Endothelial cell of umbilical vein (primary cell): ENCODE results near the gene DNAH11. TPM values are rescaled to one million over a fixed set of nuclear protein-coding genes. Genes with fewer than 3 reads are reported as not detected.

Experiments
- BruUV-seq: library from RNA; stranded (reverse); fragments of 400-500 nt; replicated peaks from 2 replicates; lab custom pipeline; 2021; lab: Mats Ljungman, UMichigan
- CTCF ChIA-PET: fragments of 300-600, 350-600 bp; sonication (Branson Sonifier 250); formaldehyde crosslinking; loops from one replicate; lab custom pipeline; 2021; ENCODE audit warnings: antibody characterized with exemption, inconsistent platforms; lab: Charles Lee
- POLR2A ChIA-PET: fragments of 300-600, 350-600 bp; sonication (Branson Sonifier 250); formaldehyde crosslinking; loops from one replicate; lab custom pipeline; 2021; ENCODE audit warnings: antibody characterized with exemption, inconsistent platforms; lab: Charles Lee
- DNase-seq: peaks from one replicate; pipeline ENCODE4 v3.0.0-alpha.2; 2011; ENCODE audit warnings: low read depth, low spot score
- FAIRE-seq: peaks from 2 replicates; lab custom pipeline; 2011; peaks lifted over from hg19 to GRCh38; lab: Jason Lieb, UNC
- H2AFZ ChIP-seq: 2 replicates; pipeline ENCODE4 v1.6.0; 2012; ENCODE audit warnings: low read depth, low read length, control low read depth, inconsistent platforms
- H3K27ac ChIP-seq: 2 replicates; pipeline ENCODE4 v1.5.1; 2011; ENCODE audit warnings: low read depth, mild to moderate bottlenecking, control low read depth, low read length, moderate library complexity; ENCODE audit not compliant: insufficient read depth
- H3K27me3 ChIP-seq, 2 experiments: 2 replicates each; pipeline versions ENCODE4 v1.6.0 to v1.6.1; 2011; ENCODE audit warnings: low read length in 2 of 2, mixed read lengths in 1 of 2; ENCODE audit not compliant: control insufficient read depth in 2 of 2, insufficient read depth in 2 of 2
- H3K36me3 ChIP-seq, 2 experiments: 2 replicates in 1 of 2; 3 replicates in 1 of 2; pipeline ENCODE4 v1.5.1; 2011; ENCODE audit warnings: low read length in 2 of 2, mild to moderate bottlenecking in 1 of 2, moderate library complexity in 1 of 2; ENCODE audit not compliant: control insufficient read depth in 2 of 2, insufficient read depth in 2 of 2; ENCODE audit errors: extremely low read depth in 1 of 2
- H3K4me1 ChIP-seq: 3 replicates; pipeline ENCODE4 v1.5.1; 2011; ENCODE audit warnings: mild to moderate bottlenecking, low read length; ENCODE audit not compliant: control insufficient read depth, insufficient read depth; ENCODE audit errors: extremely low read depth
- H3K4me2 ChIP-seq: 2 replicates; pipeline ENCODE4 v1.6.1; 2011; ENCODE audit warnings: low read length, control low read depth, mixed read lengths; ENCODE audit not compliant: insufficient read depth
- H3K4me3 ChIP-seq, 3 experiments: fragments of 200-600 bp in 1 of 3; sonication (generic), shearing (Covaris generic) in 1 of 3; replicated peaks in 1 of 3; 2 replicates each; pipeline ENCODE4 v1.5.1; 2011 to 2016; ENCODE audit warnings: control low read depth in 3 of 3, low read length in 3 of 3, mild to moderate bottlenecking in 2 of 3, inconsistent platforms in 1 of 3, low read depth in 1 of 3, moderate library complexity in 1 of 3; ENCODE audit not compliant: insufficient read depth in 1 of 3
- H3K79me2 ChIP-seq: 2 replicates; pipeline ENCODE4 v1.6.0; 2012; ENCODE audit warnings: low read length, inconsistent platforms; ENCODE audit not compliant: control insufficient read depth, insufficient read depth
- H3K9ac ChIP-seq: replicated peaks from 2 replicates; pipeline ENCODE3; 2011; ENCODE audit warnings: low read length, control low read depth; ENCODE audit not compliant: insufficient read depth; ENCODE audit errors: extremely low read depth
- H3K9me1 ChIP-seq: replicated peaks from 3 replicates; pipeline ENCODE4 v1.6.0; 2011; ENCODE audit warnings: mild to moderate bottlenecking, low read length; ENCODE audit not compliant: control insufficient read depth, insufficient read depth; ENCODE audit errors: extremely low read depth
- H3K9me3 ChIP-seq: replicated peaks from 2 replicates; pipeline ENCODE4 v1.5.1; 2012; ENCODE audit warnings: low read length, inconsistent platforms; ENCODE audit not compliant: control insufficient read depth, insufficient read depth
- H4K20me1 ChIP-seq: replicated peaks from 2 replicates; pipeline ENCODE3; 2011; ENCODE audit warnings: mild to moderate bottlenecking, low read length; ENCODE audit not compliant: control insufficient read depth, insufficient read depth; ENCODE audit errors: extremely low read depth
- CTCF ChIP-seq, 2 donors: IDR thresholded peaks; 1 replicate in 1 of 2; 2 replicates in 1 of 2; pipeline ENCODE4 v1.5.1; 2011; ENCODE audit warnings: low read length in 2 of 2, mild to moderate bottlenecking in 2 of 2, moderate library complexity in 2 of 2, control low read depth in 1 of 2, inconsistent platforms in 1 of 2, low read depth in 1 of 2; ENCODE audit not compliant: insufficient read depth in 1 of 2; ENCODE audit errors: extremely low read depth in 1 of 2
- EZH2 ChIP-seq: IDR thresholded peaks from 2 replicates; pipeline ENCODE4 v1.6.1; 2012; ENCODE audit warnings: borderline replicate concordance, low read depth, mild to moderate bottlenecking, moderate library complexity, low read length, inconsistent platforms; ENCODE audit not compliant: severe bottlenecking
- FOS ChIP-seq: IDR thresholded peaks from 2 replicates; pipeline ENCODE4 v1.6.1; 2011; ENCODE audit warnings: mild to moderate bottlenecking, low read length, moderate library complexity, borderline replicate concordance; ENCODE audit not compliant: insufficient read depth
- GATA2 ChIP-seq: IDR thresholded peaks from 2 replicates; pipeline ENCODE4 v1.7.0; 2011; ENCODE audit warnings: low read depth, mild to moderate bottlenecking, moderate library complexity, mixed read lengths, low read length; ENCODE audit not compliant: insufficient read length, insufficient read depth
- JUN ChIP-seq: IDR thresholded peaks from 2 replicates; pipeline ENCODE4 v1.6.1; 2011; ENCODE audit warnings: borderline replicate concordance, low read depth; ENCODE audit not compliant: insufficient read length, insufficient read depth
- MAX ChIP-seq: IDR thresholded peaks from 2 replicates; pipeline ENCODE4 v1.6.1; 2011; ENCODE audit not compliant: insufficient read depth, insufficient read length
- MYC ChIP-seq: IDR thresholded peaks from one replicate; pipeline ENCODE4 v1.6.1; 2011; ENCODE audit warnings: mild to moderate bottlenecking, low read depth, low read length
- POLR2A ChIP-seq: IDR thresholded peaks from 2 replicates; pipeline ENCODE4 v1.6.1; 2012; ENCODE audit warnings: low read depth, mild to moderate bottlenecking, control low read depth, low read length
- POLR2AphosphoS5 ChIP-seq: IDR thresholded peaks from 2 replicates; pipeline ENCODE4 v1.6.1; 2012; ENCODE audit warnings: low read depth, mild to moderate bottlenecking, control low read depth, low read length, moderate library complexity; ENCODE audit not compliant: insufficient read depth
- dilution Hi-C: fragments of 300-500 bp; cut with MboI; formaldehyde crosslinking; loops from one replicate; pipeline ENCODE4 v1.15.0; 2019; ENCODE audit warnings: low sequenced_read_pairs; ENCODE audit not compliant: extremely low pct_ligation_motif_present
- intact Hi-C: fragments of 100-400 bp; cut with micrococcal nuclease; formaldehyde crosslinking; loops from one replicate; pipeline ENCODE4 v1.10.0; 2022
- polyA plus RNA-seq, 4 experiments: library from polyadenylated mRNA; depleted of rRNA in 3 of 4; stranded (reverse) in 3 of 4; unstranded in 1 of 4; fragments of >200 nt; gene quantifications; 2 replicates each; pipeline versions ENCODE4 v1.2.1 to v1.2.3, GENCODE V29; 2011 to 2012; ENCODE audit warnings: missing spikeins in 1 of 4
- total RNA-seq: library from RNA; stranded (reverse); gene quantifications from 2 replicates; pipeline ENCODE4 v1.2.3, GENCODE V29; 2021

The DNAH11 gene
- total and polyA plus RNA-seq, 2 donors (not counting 3 experiments of a cell fraction or from before 2014, with no cell fraction given), result 0.69 to 0.91 TPM

DNA sequence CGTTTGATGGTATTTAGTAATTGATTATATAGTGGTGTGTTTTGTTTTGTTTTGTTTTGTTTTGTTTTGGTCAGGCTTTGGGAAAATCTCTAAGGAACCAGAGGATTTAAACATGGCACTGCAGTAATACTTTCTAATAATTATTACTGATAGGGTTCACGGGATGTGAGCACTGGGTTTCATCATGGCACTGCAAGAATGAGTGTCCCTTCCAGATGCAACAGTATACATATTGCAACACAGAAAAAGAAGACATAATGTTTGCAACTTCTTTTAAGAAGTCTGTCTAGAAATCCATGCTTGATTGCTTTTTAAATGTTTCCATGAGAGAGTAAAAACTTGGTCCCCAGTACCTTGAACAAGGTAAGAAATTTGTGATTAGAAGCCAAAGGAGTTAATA lies 405.1 kb downstream of the DNAH11 start:
- Histone ChIP-seq H3K9me3 (no peaks in the 10 kb centered on the region), H3K4me2 (no peak overlapping the region), H3K27me3 (no peaks in the 10 kb centered on the region), H3K27ac (no peak overlapping the region), H3K79me2 (peaks cover 20% of the 10 kb centered on the region), H3K4me1 (peaks cover 36% of the 10 kb centered on the region), H3K9me1 (no peaks in the 10 kb centered on the region), H2AFZ (no peak overlapping the region), H3K36me3 (no peaks in the 10 kb centered on the region), H4K20me1 (no peaks in the 10 kb centered on the region), H3K9ac (no peak overlapping the region), H3K4me3 (no peak overlapping the region)
- ChIA-PET CTCF (interaction anchor here (1.0 kb wide), 1 partner anchor 53 kb away, joined by 3 read pairs; no protein-coding TSS in a partner anchor), POLR2A (no interaction called here)
- intact Hi-C loops (loop anchor here (2.0 to 10.0 kb wide), 5 partner anchors 13 to 1163 kb away; partner anchors contain the start of gene SP8), dilution Hi-C loops (no loop called here)
- FAIRE-seq (no peak), DNase-seq (no peak)
- no peak for TF ChIP-seq POLR2A
- no peak for TF ChIP-seq POLR2AphosphoS5
- TF ChIP-seq CTCF (IDR thresholded peaks at IDR 0.05; ENCODE audit: extremely low read depth in 1 of 2, insufficient read depth in 1 of 2, low read depth in 1 of 2, low read length in 2 of 2), result no peak
- no peak for TF ChIP-seq JUN
- no peak for TF ChIP-seq EZH2
- no peak for TF ChIP-seq MAX
- no peak for TF ChIP-seq MYC
- no peak for TF ChIP-seq GATA2
- no peak for TF ChIP-seq FOS
- BruUV-seq, result no TSS peak
